GM18873 (cell line): ENCODE data around the gene JPT1.
A peak's percentile ranks its signal among the peaks of the same experiment; 100 is the strongest.
"Not testable (repeated sequence)": the region's sequence is repeated elsewhere in the genome, so short reads cannot be mapped to it uniquely, and the experiment has no call there.

Source experiments
- ATAC-seq: cut with Tn5 transposase; IDR thresholded peaks from one replicate; pipeline ENCODE4 v1.9.1; 2021; ENCODE audit warnings: mild to moderate bottlenecking, moderate library complexity, moderate number of reproducible peaks; ENCODE audit not compliant: unreplicated experiment, low FRiP score

The JPT1 gene, protein sequence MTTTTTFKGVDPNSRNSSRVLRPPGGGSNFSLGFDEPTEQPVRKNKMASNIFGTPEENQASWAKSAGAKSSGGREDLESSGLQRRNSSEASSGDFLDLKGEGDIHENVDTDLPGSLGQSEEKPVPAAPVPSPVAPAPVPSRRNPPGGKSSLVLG

GRCh38 chr17:75154195-75155106 is at the start of gene JPT1:
Gene JPT1 (minus strand): TSS chr17:75154512. CDS start chr17:75154397, 115 bp downstream.
- ATAC-seq = peak; percentile 92

- ATAC-seq = no peak
Observed at GRCh38 chr17:75199886-75200618, 45.7 kb upstream of the JPT1 start.

GRCh38 chr17:75194879-75195278 is 40.6 kb upstream of the JPT1 start:
- ATAC-seq = no peak

- ATAC-seq = no peak
Observed at GRCh38 chr17:75191584-75191983, 37.3 kb upstream of the JPT1 start.

GRCh38 chr17:75188614-75189013 is 34.3 kb upstream of the JPT1 start:
- ATAC-seq = no peak

GRCh38 chr17:75183999-75184884 is 29.9 kb upstream of the JPT1 start:
- ATAC-seq = no peak

DNA sequence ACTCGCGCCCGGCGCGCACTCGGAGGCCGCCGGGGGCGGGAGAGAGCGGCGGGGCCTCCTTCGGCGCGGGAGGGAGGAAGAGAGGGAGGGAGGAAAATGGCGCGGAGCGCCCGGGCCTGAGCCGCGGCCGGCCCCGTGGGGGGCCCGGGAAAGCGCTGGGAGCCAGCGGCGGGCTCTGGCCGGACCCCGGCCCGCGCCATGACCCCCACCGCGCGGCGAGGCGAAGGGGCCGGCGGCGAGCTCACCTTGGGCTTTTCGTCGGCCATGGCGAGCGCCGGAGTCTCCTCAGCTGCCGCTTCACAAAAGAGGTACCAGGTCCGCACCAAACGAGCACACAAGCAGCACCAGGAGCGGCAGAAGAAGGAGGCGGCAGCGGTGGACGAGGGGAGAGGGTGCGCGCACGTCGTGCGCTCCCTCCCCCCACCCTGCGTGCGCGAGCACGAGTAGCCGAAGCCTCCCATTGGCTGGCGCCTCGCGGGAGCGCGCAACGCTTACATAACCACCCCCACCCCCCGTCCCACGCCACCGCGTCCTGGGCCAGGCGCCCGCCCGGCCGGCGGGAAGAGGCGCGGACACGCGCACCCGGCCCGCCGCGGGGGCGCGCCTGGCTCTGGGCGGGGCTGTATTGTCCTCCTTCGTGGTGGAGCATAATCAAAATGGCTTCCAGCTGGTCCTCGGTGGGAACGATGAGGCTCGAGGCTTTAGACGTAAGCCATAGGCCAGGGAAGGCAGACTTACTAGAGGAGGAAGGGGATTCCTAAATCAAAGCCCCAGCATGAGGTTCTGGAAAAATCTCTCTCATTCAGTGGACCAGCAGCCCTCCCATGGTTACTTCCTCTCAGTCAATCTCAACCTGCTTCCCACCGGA is 28.5 kb upstream of the JPT1 start, which contains the start of gene SUMO2:
Gene SUMO2 (minus strand): TSS at position 391 of the 868 bp plus-strand sequence. CDS start 125 bp downstream, at position 266.
- ATAC-seq = peak; percentile 41

- ATAC-seq = no peak
Observed at GRCh38 chr17:75182319-75182568, 27.9 kb upstream of the JPT1 start.

DNA sequence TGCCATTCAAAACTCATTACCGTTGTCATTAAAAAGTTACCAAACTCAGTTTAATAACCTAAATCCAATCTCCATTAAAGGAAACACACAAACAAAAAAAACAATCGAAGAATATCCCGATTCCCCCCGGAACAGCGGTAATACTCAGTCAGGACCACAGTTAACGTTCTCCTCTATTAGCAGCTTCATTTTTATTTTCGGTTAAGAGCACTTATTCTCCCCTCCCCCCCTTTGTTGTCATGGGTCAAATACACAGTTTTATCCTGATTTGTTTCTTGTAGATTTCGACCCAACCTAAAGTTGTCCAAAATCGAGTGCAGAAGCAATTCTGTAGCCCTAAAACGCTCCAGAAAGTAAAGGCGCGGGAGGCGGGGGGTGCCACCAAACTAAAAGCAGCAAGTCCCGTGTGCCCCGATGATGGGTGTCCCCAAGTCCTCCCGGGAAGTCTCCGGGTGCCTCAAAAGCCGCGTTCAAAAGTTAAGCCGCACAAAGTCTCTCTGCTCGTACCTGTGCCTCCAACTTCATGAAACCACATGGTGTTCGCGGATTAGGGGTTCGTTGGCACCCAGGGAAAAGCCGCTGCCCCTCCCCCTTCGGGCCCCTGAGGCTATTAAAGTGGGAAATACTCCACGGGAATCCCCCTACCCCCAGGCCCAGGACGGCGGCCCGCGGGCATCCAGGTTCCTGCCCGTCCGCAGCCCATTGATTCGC is 27.5 kb upstream of the JPT1 start:
- no peak for ATAC-seq

GRCh38 chr17:75181110-75181509 is 26.8 kb upstream of the JPT1 start:
- no peak for ATAC-seq

- no peak for ATAC-seq
Observed at GRCh38 chr17:75178453-75178852, 24.1 kb upstream of the JPT1 start.

DNA sequence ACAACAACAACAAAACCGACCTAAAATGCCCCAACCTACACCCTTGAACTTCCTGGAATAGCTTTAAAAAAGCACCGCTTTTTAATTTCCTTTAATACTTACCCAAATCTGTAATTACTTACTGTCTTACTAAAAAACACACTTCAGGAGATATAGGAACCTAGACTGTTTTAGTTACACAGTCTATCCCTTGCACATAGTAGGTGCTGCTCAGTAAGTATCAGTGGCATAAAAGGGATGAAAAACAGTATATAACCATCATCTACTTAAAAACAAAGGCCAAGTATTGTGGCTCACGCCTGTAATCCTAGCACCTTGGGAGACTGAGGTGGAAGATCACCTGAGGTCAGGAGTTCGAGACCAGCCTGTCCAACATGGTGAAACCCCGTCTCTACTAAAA is 22.3 kb upstream of the JPT1 start:
- ATAC-seq = no peak

DNA sequence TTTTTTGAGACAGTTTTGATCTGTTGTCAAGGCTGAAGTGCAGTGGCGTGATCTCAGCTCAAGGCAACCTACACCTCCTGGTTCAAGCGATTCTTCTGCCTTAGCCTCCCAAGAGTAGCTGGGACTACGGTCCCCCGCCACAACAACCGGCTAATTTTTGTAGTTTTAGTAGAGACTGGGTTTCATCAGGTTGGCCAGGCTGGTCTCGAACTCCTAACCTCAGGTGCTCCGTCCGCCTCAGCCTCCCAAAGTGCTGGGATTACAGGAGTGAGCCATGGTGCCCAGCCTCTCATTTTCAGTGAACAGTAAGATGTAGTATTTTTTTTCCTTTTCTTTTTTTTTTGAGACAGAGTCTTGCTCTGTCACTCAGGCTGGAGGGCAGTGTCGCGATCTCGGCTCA is 20.7 kb upstream of the JPT1 start:
- ATAC-seq = no peak

GRCh38 chr17:75173526-75173925 is 19.2 kb upstream of the JPT1 start:
- no peak for ATAC-seq

- ATAC-seq = no peak
Observed at GRCh38 chr17:75168998-75169397, 14.7 kb upstream of the JPT1 start.

DNA sequence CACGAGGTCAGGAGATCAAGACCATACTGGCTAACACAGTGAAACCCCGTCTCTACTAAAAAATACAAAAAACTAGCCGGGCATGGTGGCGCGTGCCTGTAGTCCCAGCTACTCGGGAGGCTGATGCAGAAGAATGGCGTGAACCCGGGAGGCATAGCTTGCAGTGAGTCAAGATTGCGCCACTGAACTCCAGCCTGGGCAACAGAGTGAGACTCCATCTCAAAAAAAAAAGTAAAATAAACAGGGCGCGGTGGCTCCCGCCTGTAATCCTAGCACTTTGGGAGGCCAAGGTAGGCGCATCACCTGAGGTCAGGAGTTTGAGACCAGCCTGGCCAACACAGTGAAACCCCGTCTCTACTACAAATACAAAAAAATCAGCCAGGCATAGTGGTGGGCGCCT is 10.3 kb upstream of the JPT1 start:
- not testable (repeated sequence) for ATAC-seq

- ATAC-seq = no peak
Observed at GRCh38 chr17:75163074-75163473, 8.8 kb upstream of the JPT1 start.

GRCh38 chr17:75160211-75160610 is 5.9 kb upstream of the JPT1 start:
- ATAC-seq = no peak
